Ramos (cell line): ENCODE measurements around the gene HS2ST1.
"Not testable (repeated sequence)": the region's sequence is repeated elsewhere in the genome, so short reads cannot be mapped to it uniquely, and the experiment has no call there.

Source experiments
- in situ Hi-C: fragments of 300-500 bp; cut with MboI; formaldehyde crosslinking; loops from one replicate; pipeline ENCODE4 v1.14.3; 2022; ENCODE audit warnings: low sequenced_read_pairs; ENCODE audit not compliant: unreplicated experiment

Gene HS2ST1

DNA sequence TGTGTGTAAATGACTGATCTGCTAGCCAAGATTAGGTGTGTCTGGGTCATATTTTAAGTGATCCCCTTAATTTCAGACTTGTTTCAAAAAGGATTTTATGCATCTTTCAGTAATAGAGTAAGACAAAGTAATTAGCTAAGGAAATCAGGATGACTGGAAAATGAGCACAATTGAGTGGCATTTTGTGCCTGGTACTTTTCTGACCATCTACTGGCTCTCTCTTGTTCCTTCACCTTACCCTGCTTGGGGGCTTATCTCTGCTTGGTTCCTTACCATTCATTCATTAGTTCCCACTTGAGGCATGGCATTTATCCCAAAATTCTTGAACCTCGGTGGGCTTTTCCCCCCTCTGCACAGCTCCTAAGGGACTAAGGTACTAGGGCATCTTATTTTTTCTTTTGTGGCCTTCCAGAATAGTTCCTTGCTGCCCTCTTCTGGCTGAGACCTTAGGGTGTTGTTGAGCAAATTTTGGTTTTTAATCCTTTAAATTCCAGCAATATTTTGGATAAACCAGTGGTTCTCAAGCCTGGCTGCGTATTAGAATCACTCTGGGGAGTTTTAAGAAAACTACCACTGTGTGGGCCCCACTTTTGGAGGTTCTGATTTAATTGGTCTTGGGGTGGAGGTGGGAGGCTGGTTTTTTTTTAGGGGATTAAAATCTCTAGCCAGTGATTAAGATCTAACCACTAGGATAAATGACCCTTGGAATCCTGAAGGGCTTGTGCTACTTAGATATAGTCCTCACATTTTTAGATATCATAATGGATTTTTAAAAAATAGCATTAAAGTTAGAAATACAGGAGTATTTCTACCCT is 50.8 kb downstream of the HS2ST1 start:
- in situ Hi-C loops: no loop called here

DNA sequence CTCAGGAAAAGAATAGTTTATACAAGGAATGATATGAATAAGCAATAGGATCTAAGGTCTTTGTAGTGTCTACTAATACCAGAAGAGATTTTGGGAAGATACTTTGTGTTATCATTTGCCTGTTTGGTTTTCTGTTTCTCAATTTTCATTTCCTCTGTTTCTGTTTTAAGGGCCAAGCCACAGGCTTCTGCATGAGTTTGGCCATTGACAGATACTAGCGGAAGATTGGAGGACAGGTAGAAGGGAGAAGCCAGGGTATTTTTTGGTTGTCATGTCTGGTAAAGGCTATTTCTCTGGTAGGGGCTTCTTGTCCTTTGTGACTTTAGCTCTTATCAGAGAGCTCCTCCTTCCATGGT is 51.4 kb downstream of the HS2ST1 start:
- in situ Hi-C loops: no loop called here

DNA sequence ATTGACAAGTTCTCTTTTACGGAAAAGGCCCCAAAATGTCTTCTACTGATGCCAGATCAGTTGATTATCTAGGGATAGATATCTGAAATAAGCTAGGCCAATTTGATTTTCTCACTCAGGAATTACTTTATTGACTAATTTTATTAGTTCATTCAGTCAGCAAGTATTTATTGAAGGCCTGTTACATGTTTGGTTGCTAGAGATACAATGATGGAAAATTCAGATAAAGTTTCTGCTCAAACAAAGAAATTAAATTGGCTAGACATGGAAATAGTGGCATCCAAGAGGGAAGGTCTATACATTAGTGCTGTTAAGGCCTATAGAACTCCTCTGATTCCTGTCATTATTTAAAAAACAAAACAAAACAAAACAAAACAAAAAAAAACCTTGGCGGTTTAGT is 56.5 kb downstream of the HS2ST1 start:
- in situ Hi-C loops: no loop called here

DNA sequence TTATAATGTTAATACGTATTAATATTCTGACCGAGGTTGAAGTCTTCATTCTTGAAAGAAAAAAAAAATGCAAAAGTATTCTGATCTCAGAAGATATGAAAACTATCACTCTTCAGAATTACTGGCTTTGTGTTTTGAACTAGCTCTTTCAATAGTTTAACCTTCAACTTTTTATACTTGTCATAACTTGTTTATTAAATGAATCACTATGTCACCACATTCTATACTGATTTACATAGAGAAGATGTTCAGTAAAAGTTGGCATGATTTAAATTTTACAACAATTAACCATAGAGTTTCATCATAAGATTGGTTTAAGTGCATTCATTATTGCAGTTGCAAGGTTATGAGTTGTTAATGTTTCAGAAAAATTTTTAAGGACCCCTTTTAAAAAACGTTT is 57.3 kb downstream of the HS2ST1 start:
- in situ Hi-C loops: no loop called here

DNA sequence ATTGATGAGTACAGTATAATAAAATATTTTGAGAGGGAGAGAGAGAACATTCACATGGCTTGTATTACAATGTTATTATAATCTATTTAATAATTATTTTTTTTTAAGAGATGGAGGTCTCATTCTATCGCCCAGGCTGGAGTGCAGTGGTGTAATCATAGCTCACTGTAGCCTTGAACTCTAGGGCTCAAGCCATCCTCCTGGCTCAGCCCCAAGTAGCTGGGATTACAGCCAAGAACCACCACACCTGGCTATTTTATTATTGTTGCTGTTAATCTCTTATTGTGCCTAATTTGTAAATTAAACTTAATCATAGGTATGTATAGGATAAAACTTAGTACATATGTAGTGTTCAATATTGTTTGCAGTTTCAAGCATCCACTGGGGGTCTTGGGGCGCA is 57.8 kb downstream of the HS2ST1 start:
- in situ Hi-C loops: no loop called here

DNA sequence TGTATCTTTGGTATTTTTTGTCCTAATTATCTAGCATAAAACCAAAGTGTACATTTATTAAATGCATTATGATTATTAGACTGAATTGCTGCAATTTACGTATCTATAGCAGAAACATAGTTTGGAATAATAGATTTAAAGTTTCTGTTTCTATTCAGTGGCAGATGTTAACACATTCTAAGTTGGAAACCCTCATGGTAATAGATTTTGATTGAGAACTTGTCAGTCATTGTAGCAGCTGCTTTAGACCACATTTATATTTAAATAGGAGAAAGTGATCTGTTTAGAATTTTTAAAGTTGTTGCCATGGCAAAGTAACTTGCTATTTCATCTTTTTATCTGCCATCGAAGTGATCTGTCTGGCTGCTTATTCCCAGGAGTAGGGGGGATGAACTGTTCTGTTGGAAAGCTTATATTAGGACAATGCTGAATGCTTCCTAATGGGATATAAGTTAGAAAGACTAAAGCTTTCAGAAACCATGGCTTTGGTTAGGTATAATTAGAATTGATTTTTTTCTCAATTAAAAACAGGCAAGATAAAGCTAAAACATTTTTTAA is 61.6 kb downstream of the HS2ST1 start:
- in situ Hi-C loops: no loop called here

DNA sequence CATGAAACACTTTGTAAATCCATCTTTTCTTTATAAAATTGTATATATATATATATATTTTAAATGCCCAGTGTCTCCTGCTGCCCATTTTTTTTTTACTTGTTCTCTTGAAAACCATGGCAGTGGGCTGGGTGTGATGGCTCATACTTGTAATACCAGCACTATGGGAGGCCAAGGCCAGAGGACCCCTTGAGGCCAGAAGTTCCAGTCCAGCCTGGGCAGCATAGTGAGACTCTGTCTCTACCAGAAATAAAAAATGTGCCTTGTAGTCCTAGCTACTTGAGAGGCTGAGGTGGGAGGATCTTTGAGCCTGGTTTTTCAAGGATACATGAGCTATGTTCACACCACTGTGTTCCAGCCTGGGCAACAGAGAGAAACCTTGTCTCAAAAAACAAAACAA is 62.2 kb downstream of the HS2ST1 start:
- in situ Hi-C loops: no loop called here

DNA sequence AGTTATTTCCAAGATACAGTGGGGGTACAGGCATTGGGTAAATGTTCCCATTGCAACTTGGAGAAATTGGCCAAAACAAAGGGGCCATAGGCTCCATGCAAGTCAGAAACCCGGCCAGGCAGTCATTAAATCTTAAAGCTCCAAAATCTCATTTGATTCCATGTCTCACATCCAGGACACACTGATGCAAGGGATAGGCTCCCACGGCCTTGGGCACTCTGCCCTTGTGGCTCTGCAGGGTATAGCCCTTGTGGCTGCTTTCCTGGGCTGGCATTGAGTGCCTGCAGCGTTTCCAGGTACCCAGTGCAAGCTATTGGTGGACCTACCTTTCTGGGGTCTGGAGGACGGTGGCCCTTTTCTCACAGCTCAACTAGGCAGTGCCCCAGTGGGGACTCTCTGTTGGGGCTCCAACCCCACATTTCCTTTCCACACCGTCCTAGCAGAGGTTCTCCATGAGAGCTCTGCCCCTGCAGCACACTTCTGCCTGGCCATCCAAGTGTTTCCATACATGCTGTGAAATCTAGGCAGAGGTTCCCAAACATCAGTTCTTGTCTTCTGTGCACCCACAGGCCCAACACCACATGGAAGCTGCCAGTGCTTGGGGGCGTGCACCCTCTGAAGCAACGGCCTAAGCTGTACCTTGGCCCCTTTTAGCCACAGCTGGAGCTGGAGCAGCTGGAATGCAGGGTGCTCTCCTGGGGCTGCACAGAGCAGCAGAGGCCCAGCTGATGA is 67.2 kb downstream of the HS2ST1 start:
- in situ Hi-C loops: no loop called here

DNA sequence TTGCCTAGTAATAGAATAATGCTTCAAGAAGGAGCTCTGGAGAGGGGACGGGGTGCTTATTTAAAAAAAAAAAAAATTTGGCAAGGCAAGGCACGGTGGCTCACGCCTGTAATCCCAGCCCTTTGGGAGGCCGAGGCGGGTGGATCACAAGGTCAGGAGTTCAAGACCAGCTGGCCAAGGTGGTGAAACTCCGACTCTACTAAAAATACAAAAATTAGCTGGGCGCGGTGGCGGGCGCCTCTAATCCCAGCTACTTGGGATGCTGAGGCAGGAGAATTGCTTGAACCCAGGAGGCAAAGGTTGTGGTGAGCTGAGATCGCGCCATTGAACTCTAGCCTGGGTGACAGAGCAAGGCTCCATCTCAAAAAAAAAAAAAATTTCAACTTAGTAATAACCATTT is 69.2 kb downstream of the HS2ST1 start:
- in situ Hi-C loops: not testable (repeated sequence)

DNA sequence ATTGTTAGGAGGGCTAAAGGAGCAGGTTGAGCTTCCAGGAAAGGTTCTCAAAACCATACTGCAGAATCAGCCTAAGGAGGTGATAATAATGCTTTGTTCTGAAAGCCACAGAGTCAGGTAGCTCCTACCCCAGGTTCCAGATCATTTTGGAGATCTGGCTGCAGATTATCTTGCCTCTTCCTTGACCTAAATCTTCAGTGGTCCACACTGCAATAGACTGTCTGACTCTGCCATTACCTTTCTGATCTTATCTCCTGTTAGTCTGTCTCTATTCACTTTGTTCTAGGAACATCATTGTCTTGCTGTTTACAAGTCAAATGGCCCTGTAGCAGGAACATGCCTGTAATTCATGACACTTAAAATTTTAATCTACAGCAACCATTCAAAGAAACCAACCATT is 73.0 kb downstream of the HS2ST1 start:
- in situ Hi-C loops: no loop called here

DNA sequence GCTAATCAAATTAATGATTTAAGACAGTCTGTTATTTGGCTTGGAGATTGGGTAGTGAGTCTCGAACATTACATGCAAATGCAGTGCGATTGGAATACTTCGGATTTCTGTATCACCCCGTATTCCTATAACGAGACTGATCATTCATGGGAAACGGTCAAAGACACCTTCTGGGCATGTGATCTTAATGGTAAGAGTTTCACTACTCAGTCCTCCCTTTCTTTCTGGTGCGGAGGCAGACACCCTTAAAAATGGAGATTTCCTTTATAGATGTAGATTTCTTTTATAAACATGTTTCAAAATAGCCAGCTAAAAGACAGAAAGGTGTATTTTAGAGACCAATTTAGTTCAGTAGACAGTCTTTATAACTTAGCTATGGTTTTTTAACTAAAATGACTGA is 74.4 kb downstream of the HS2ST1 start:
- in situ Hi-C loops: no loop called here

DNA sequence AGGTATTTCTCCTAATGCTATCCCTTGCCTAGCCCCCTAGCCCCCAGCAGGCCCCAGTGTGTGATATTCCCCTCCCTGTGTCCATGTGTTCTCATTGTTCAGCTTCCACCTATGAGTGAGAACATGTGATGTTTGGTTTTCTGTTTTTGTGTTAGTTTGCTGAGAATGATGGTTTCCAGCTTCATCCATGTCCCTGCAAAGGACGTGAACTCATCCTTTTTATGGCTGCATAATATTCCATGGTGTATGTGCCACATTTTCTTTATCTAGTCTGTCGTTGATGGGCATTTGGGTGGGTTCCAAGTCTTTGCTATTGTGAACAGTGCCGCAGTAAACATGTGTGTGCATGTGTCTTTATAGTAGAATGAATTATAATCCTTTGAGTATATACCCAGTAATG is 75.3 kb downstream of the HS2ST1 start:
- in situ Hi-C loops: not testable (repeated sequence)

DNA sequence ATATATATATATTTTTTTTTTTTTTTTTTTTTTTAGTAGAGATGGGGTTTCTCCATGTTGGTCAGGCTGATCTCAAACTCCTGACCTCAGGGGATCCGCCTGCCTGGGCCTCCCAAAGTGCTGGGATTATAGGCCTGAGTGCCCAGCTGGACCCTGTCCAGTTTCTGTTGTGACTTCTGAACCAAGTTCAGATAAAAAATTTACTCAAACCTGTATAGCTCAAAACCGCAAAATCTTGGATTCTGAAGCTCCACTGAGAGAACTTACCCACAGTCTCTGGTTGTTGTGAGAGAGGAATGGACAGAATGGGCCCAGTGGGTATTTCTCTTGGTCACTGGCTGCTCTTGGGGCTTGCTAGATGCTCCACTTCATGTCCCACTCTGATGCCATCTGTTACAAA is 76.4 kb downstream of the HS2ST1 start:
- in situ Hi-C loops: no loop called here

DNA sequence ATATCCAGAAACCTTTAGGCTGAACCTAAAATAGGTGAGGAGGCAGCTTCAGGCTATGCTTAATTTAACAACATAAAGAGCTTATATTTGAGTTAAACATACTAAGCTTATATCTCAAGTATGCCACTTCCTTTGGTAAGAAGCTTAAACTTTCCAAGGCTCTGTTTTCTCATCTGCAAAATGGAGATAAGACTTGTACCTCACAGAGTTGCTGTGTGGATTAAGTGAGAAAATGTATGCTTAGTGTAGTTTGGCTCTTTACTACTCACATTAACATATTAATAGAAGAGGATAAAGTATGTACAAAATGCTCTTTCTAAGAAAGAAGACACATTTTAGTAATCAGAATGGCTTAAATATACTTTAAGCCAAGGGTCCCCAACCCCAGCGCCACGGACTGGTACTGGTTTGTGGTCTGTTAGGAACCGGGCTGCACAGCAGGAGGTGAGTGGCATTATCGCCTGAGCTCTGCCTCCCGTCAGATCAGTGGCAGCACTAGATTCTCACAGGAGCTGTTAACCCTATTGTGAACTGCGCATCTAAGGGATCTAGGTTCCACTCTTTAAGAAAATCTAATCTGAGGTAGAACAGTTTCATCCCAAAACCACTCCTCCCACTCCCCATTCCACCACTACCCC is 77.2 kb downstream of the HS2ST1 start:
- in situ Hi-C loops: no loop called here

DNA sequence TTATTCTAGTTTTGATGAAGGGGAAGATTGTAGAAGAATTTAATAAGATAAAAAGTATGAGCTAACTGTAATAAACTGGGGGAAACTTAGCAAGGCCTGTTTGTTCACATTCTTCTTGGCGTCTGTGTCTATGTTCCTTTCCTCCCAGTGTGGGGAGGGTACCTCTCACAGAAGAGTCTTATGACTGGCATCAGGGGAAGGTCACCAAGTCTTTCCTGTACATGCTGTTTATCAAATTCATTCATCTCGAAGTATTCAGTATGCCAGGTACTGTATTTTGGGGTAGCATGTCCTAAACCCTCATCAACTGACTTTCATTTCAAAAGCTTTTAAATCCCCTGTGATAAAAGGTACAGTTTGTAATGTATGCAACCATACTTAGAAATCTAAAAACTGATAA is 78.4 kb downstream of the HS2ST1 start:
- in situ Hi-C loops: no loop called here

DNA sequence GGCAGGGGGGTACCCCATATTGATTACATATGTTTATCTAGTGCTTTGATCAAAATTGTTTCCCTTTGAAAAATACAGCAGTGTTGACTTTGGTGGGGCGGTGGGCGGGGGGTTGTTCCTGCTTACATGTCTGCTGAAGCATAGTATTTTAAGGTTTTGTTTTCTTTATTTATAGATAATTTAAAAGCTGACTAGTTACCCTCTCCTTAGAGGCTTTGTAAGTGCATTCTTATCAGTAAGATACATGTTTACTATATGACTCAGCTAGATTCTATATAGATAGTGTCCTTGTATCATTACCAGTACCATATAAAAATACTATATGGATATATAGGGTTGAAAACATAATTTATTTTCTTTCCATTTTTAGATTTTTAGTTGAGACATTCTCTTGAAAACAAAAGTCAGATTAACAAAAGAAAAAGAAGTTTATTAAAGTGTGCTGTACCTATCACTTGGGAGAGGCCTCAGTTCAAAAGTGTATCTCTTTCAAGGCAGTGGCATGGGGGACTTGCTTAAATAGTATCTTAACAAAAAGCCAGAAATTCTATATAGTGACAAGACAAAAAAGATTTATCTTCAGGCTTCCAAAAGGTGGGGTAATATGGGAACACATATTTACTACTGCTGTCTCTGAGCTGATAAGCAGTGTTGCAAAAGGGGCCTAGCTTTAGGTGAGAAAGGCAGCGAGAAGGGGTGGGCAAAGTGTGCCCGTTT is 79.0 kb downstream of the HS2ST1 start:
- in situ Hi-C loops: no loop called here

DNA sequence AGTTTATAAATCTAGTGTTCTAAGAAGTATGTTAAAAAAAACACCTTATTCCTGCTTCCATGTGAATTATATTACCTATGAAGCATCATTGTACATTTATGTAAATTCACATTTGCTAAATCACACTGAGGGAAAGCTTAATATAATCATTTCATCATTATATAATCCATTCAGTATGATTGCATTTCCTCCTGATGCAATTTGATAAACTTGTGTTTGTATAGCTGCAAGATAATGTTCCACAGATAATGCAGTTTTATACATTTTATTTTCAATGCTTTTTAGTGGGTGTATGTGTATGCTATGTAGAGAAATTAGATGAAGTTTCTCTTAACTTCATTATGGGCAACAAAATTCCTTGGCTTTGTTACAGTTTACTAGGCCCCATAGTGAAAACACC is 79.6 kb downstream of the HS2ST1 start:
- in situ Hi-C loops: no loop called here

DNA sequence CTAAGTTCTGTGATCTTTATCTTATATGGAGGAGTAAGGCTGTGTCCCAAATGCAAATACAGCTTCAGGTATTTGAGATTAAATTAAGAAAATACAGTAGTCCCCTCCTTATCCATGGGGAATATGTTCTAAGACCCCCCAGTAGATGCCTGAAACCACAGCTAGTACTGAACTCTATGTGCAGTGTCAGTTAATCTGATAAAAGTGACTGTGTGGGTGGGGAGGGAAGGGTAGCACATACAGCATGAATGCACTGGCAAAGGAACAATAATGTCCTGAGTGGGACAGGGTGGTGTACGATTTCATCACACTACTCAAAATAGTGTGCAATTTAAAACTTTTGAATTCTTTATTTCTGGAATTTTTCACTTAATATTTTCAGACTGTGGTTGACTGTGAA is 83.1 kb downstream of the HS2ST1 start:
- in situ Hi-C loops: no loop called here

DNA sequence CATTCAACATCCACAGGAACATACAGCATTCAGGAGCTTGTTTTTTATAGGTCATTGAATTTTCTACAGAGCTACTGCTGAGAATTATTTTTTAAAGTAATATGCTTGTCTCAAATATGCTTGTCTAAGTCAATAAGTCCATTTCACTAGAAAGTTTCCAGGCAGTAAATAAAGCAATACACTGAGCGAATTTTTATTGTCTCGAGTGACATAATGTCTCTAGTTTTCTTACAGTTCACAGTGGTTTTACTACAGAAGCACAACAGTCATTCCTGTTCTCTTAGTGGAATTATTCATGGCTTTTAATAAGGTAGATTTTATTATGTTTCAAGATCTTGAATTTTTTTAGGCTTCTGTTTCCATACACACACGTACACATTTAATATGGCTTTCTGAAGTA is 83.8 kb downstream of the HS2ST1 start:
- in situ Hi-C loops: no loop called here

DNA sequence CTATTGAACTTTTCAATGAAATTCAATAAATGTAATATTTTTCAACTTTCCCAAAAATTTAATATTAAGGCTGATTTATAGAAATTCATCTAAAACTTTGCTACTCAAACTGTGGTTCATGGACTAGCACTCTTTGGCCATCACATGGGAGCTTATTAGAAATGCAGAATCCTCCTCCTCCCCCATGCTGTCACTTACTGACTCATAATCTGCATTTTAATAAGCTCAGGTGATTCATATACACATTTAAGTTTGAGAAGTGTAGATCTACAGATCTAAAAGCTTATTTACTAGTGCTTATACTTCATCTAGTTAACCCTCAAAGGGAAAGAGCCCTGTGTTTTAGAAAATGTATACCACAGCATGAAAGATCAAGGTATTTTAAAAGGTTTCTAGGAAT is 84.3 kb downstream of the HS2ST1 start:
- in situ Hi-C loops: no loop called here

DNA sequence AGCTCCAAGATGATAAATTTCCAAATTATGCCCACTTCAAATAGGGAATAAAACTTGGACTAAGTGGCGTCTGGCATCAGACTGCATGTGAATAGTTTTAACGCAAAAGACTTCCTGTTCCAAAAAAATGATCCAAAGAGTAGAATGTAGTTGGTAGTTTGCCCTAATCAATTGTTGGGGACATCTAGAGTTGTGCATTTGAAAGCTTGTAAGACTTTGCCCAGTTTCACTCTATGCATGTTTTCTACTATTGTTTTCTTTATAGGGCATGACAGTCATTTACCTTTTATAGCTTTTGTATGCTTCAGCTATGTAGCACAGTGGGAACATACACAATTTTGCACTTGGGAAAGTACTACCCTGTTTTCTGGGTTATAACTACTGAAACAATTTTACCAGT is 86.0 kb downstream of the HS2ST1 start:
- in situ Hi-C loops: no loop called here
